Motor neuron (in vitro differentiated cells): Measurements from ENCODE around the gene SLC5A10. TPM values are rescaled to one million over a fixed set of nuclear protein-coding genes. Genes with fewer than 3 reads are reported as not detected.
"Not testable (repeated sequence)": the region's sequence is repeated elsewhere in the genome, so short reads cannot be mapped to it uniquely, and the experiment has no call there.

Experiments used
- ATAC-seq, 8 experiments: fragments of 200-7000 bp; cut with Tn5 transposase; replicated peaks in 6 of 8; 2 replicates each; pipeline ENCODE4 v1.8.0; 2021; ENCODE audit warnings: mild to moderate bottlenecking in 8 of 8, moderate library complexity in 8 of 8
- H3K27ac ChIP-seq, 2 donors: fragments of 250-450 bp; sonication (Bioruptor Pico); 2 replicates each; pipeline ENCODE4 v1.9.0; 2021; ENCODE audit warnings: antibody characterized with exemption in 2 of 2, mild to moderate bottlenecking in 2 of 2, moderate library complexity in 1 of 2
- H3K4me1 ChIP-seq, 2 donors: fragments of 250-450 bp; sonication (Bioruptor Pico); replicated peaks in 1 of 2; 2 replicates each; pipeline ENCODE4 v1.6.1; 2021; ENCODE audit warnings: antibody characterized with exemption in 2 of 2, mild to moderate bottlenecking in 2 of 2, moderate library complexity in 1 of 2
- H3K4me3 ChIP-seq, 5 donors: fragments of 250-450 bp; sonication (Bioruptor Pico); 2 replicates each; pipeline ENCODE4 v1.9.0; 2021; ENCODE audit warnings: antibody characterized with exemption in 5 of 5, mild to moderate bottlenecking in 5 of 5, moderate library complexity in 4 of 5
- WGBS, 10 experiments: fragments of 450-650 bp; shearing (Covaris generic); methylation state at CpG; one replicate each; pipeline ENCODE4 v1.0.0; 2022; 5-methylcytosine and 5-hydroxymethylcytosine counted together
- in situ Hi-C, 9 experiments: fragments of 400-800 bp; cut with MboI; loops; one replicate each; pipeline ENCODE4 v1.15.0; 2021; ENCODE audit warnings: low sequenced_read_pairs in 9 of 9, low pct_unique_long_range_greater_than_20kb in 2 of 9; ENCODE audit not compliant: unreplicated experiment in 9 of 9
- total RNA-seq, 8 experiments: library from RNA; unstranded; fragments of 300-600 nt; gene quantifications; 2 replicates each; pipeline versions ENCODE4 v1.2.3 to v1.2.4, GENCODE V29; 2022

The SLC5A10 gene
- total RNA-seq, 8 experiments from 2014 or later = 0.09 to 0.76 (median 0.45) TPM; not detected in 3

- WGBS, 10 experiments = no CpG with 5 or more reads among the region's 11 CpGs
- H3K4me3 ChIP-seq, H3K27ac ChIP-seq, ATAC-seq, in situ Hi-C loops, H3K4me1 ChIP-seq: not testable (repeated sequence)
Measured at GRCh38 chr17:19028671-19029070, 76.7 kb downstream of the SLC5A10 start.

DNA sequence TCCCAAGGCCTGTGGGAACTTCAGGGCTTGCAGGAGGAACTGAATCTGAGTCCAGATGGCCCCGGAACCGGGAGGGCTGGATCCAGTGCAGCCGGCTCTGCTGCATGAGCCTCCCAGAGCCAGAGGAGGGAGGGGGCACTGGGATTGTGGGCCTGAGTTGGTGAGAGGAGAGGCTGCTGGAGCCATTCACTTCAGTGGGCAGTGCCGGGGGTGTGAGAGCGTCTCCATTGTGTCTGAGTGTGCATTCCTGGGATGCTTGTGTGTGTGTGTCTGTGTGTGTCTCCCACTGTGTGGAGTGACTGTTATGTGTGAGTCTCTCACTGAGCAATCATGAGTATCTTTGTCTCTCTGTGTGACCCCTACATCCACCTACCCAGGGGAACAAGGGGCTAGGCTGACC lies 77.8 kb downstream of the SLC5A10 start:
- in situ Hi-C loops, H3K4me1 ChIP-seq, H3K27ac ChIP-seq, H3K4me3 ChIP-seq: not testable (repeated sequence)
- no CpG with 5 or more reads among the region's 5 CpGs for WGBS, 10 experiments
- ATAC-seq = peak in 6 of 8 experiments; percentile 6 to 63 (median 59)

GRCh38 chr17:19030771-19031449 lies 78.9 kb downstream of the SLC5A10 start:
- peak in 3 of 8 experiments; percentile 1 to 63 (median 10) for ATAC-seq
- in situ Hi-C loops = not testable (repeated sequence)
- no CpG with 5 or more reads among the region's 5 CpGs for WGBS, 10 experiments

DNA sequence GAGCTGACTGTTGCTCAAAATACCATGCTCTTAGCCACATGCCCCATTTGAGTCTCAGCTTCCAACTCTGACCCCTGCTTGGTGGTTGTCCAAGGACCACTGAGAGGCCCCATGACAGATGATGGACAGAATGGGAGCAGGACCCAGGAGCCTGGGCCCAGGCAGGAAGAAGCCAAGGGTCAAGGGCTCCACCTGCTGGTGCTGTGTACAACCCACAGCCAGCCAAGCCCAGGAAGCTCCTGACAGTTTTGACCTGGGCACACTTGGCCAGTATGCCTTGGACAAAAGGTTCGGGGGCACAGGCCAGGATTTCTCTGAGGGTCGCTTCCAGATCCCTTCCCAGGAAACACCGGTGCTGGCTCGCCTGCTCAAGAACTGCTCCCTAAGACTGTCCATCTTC lies 79.8 kb downstream of the SLC5A10 start:
- H3K27ac ChIP-seq, H3K4me3 ChIP-seq, H3K4me1 ChIP-seq, in situ Hi-C loops: not testable (repeated sequence)
- no CpG with 5 or more reads among the region's 4 CpGs for WGBS, 10 experiments
- ATAC-seq = peak; percentile 60 to 83 (median 66)

More at GRCh38 chr17:19030771-19031449, 78.9 kb downstream of the SLC5A10 start:
- not testable (repeated sequence) for H3K4me3 ChIP-seq, H3K27ac ChIP-seq, H3K4me1 ChIP-seq

DNA sequence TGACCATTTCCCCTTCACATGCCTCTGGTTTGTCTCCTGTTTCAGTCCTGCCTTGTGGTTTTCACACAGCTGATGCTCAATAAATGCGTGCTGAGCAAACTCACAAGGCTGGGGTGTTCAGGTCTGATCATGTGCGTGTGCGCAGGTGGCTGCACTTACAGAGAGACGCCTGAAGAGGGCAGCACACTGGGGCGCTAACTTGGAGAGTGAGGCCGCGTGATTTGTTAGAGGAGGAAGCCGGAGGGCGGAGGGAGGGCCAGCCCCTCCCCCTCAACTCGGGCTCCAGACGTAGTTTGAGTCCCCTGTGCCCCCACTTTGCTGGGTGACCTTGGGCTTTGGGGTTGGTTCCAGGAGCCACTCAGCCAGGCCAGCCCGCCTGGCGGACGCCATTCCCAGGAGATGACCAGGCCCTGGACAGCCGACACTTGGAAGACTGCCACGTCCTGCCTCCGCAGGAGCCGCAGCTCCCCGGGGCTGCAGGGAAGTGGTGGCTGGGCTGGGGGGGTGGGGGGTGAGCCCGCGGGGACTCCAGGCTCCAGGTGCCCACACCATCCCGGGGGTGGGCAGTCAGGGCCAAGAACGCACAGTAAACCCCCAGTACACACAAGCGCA lies 80.5 kb downstream of the SLC5A10 start:
- H3K27ac ChIP-seq, H3K4me1 ChIP-seq, in situ Hi-C loops, H3K4me3 ChIP-seq: not testable (repeated sequence)
- peak; percentile 54 to 93 (median 78) for ATAC-seq
- no CpG with 5 or more reads among the region's 24 CpGs for WGBS, 10 experiments

DNA sequence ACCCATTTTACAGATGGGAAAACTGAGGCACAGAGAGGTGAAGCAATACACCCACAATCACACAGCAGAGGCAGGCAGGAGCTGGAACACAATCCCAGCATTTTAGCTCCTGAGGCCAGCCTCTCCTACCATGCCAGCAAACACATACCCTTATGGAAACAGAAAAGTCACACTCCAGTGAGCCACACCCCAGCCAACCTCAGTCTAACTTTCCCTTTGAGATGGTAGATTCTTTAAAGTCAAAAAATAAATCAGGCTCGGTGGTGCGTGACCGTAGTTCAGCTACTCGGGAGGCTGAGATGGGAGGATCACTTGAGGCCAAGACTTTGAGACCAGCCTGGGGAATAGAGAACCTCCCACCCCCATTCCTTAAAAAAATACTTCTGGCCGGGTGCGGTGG lies 84.2 kb downstream of the SLC5A10 start:
- ATAC-seq, H3K4me1 ChIP-seq, in situ Hi-C loops, H3K27ac ChIP-seq, H3K4me3 ChIP-seq: not testable (repeated sequence)
- WGBS, 10 experiments = no CpG with 5 or more reads among the region's 6 CpGs

DNA sequence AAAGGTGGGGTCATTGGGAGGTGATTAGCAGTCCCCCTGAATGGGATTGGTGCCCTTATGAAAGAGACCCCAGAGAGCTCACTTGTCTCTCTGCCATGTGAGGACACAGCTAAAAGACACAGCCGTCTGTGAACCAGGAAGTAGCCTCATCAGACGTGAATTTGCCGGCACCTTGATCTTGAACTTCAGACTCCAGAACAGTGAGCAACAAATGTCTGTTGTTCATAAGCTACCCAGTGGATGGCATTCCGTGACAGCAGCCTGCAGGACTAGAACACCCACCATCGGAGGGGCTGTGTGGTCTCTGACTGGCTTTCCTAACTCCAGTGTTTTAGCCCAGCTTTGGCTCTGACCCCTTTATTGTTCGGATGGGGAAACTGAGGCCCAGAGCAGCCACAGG lies 85.6 kb downstream of the SLC5A10 start:
- H3K4me3 ChIP-seq, H3K27ac ChIP-seq, ATAC-seq, in situ Hi-C loops, H3K4me1 ChIP-seq: not testable (repeated sequence)
- no CpG with 5 or more reads among the region's 6 CpGs for WGBS, 10 experiments

- in situ Hi-C loops, H3K4me1 ChIP-seq, H3K27ac ChIP-seq, H3K4me3 ChIP-seq: not testable (repeated sequence)
- WGBS, 10 experiments = no CpG with 5 or more reads among the region's 17 CpGs
- ATAC-seq = peak; percentile 27 to 83 (median 70)
Measured at GRCh38 chr17:19038007-19038406, 86.0 kb downstream of the SLC5A10 start.

DNA sequence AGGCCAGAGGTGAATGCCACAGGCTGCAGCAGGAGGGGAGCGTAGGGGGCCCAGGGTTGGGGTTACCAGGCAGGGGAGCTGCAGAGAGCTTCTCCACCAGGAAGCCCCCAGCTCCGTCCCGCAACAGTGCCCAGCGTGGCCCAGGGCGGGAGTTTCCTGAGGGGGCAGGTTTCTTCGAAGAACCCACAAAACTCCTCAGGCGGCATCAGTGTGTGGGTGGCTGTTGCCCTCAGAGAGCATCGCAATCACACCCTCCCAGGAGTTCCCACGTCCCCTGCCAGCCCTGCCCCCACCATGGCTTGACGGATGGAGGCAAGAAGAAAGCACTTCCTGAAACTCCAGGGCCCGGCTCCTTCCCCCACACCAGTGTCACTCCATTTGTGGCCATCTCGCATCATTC lies 86.8 kb downstream of the SLC5A10 start:
- in situ Hi-C loops, H3K4me1 ChIP-seq, ATAC-seq, H3K4me3 ChIP-seq, H3K27ac ChIP-seq: not testable (repeated sequence)
- no CpG with 5 or more reads among the region's 12 CpGs for WGBS, 10 experiments

GRCh38 chr17:19040350-19040749 lies 88.4 kb downstream of the SLC5A10 start:
- H3K4me1 ChIP-seq, H3K27ac ChIP-seq, H3K4me3 ChIP-seq, in situ Hi-C loops, ATAC-seq: not testable (repeated sequence)
- no CpG with 5 or more reads among the region's 9 CpGs for WGBS, 10 experiments

GRCh38 chr17:19041871-19042270 lies 89.9 kb downstream of the SLC5A10 start:
- ATAC-seq, H3K4me1 ChIP-seq, H3K4me3 ChIP-seq, H3K27ac ChIP-seq, in situ Hi-C loops: not testable (repeated sequence)
- no CpG with 5 or more reads among the region's 10 CpGs for WGBS, 10 experiments

DNA sequence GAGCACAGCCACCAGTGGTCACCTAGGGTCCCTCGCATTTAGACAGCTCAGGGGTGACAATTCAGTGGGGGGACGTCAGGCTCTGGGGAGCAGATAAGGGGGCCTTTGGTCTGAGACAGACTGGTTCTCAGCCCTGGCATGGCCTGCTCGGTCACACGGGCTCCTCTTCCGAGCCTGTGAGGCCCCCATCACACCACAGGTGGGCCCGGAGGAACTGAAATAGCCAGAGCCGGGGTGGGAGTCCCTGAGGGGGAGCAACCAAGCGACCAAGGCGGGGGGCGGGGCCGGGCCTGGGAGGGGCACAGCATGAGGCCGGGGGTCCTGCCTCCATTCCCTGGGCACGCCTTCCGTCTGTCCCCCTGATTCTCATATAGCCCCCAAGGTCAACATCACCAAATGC lies 90.4 kb downstream of the SLC5A10 start:
- in situ Hi-C loops, H3K4me3 ChIP-seq: not testable (repeated sequence)

GRCh38 chr17:19043032-19043431 lies 91.1 kb downstream of the SLC5A10 start:
- no CpG with 5 or more reads among the region's 8 CpGs for WGBS, 10 experiments
- in situ Hi-C loops, H3K27ac ChIP-seq, H3K4me3 ChIP-seq, ATAC-seq, H3K4me1 ChIP-seq: not testable (repeated sequence)

More for the DNA sequence above, 90.4 kb downstream of the SLC5A10 start:
- H3K4me1 ChIP-seq, ATAC-seq, H3K27ac ChIP-seq: not testable (repeated sequence)
- no CpG with 5 or more reads among the region's 14 CpGs for WGBS, 10 experiments

- H3K27ac ChIP-seq, H3K4me3 ChIP-seq, H3K4me1 ChIP-seq, in situ Hi-C loops: not testable (repeated sequence)
- WGBS, 10 experiments = no CpG with 5 or more reads among the region's 9 CpGs
- peak in 4 of 8 experiments; percentile 43 to 80 (median 60) for ATAC-seq
Measured at GRCh38 chr17:19044643-19045042, 92.7 kb downstream of the SLC5A10 start.
